OCI-LY3 (cell line): Measurements from ENCODE around the gene HEXB.

Experiments used
- H2AFZ ChIP-seq: fragments of 200-600, 300-600 bp; shearing (Covaris generic); 2 replicates; pipeline ENCODE4 v1.6.0; 2014; ENCODE audit warnings: antibody characterized with exemption, low read depth, low read length
- H3K27ac ChIP-seq: fragments of 200-600, 300-600 bp; sonication (generic); 2 replicates; pipeline ENCODE4 v1.5.1; 2014; ENCODE audit warnings: mild to moderate bottlenecking, low read length, moderate library complexity, mixed read lengths
- H3K27me3 ChIP-seq: fragments of 200-600, 300-600 bp; sonication (generic); 2 replicates; pipeline ENCODE4 v1.6.1; 2014; ENCODE audit warnings: low read depth, low read length, mixed read lengths
- H3K36me3 ChIP-seq: fragments of 200-600, 300-600 bp; sonication (generic); replicated peaks from 2 replicates; pipeline ENCODE3; 2014; ENCODE audit warnings: low read depth, low read length, mixed read lengths
- H3K4me1 ChIP-seq: fragments of 300-600, 200-600 bp; sonication (generic); 2 replicates; pipeline ENCODE4 v1.6.1; 2014; ENCODE audit warnings: low read length, mixed read lengths
- H3K4me2 ChIP-seq: fragments of 200-600, 300-600 bp; sonication (generic); 2 replicates; pipeline ENCODE4 v1.6.1; 2014; ENCODE audit warnings: low read length, mixed read lengths
- H3K4me3 ChIP-seq: fragments of 300-600, 200-600 bp; sonication (generic); 2 replicates; pipeline ENCODE4 v1.5.1; 2014; ENCODE audit warnings: antibody characterized with exemption, mild to moderate bottlenecking, low read length, moderate library complexity
- H3K79me2 ChIP-seq: fragments of 300-600, 200-600 bp; shearing (Covaris generic); 2 replicates; pipeline ENCODE4 v1.6.1; 2014; ENCODE audit warnings: mild to moderate bottlenecking, low read length, mixed read lengths
- H3K9ac ChIP-seq: fragments of 300-600, 200-600 bp; shearing (Covaris generic); 2 replicates; pipeline ENCODE4 v1.6.0; 2014; ENCODE audit warnings: mild to moderate bottlenecking, low read length, moderate library complexity
- H3K9me3 ChIP-seq: fragments of 200-600, 300-600 bp; shearing (Covaris generic); 2 replicates; pipeline ENCODE4 v1.6.1; 2014; ENCODE audit warnings: low read length, mixed read lengths; ENCODE audit not compliant: insufficient read depth
- H4K20me1 ChIP-seq: fragments of 200-600, 300-600 bp; sonication (generic); 2 replicates; pipeline ENCODE4 v1.6.1; 2016; ENCODE audit warnings: low read length, mixed read lengths; ENCODE audit not compliant: insufficient read depth
- CTCF ChIP-seq: fragments of 200-600, 300-600 bp; sonication (generic); IDR thresholded peaks from 2 replicates; pipeline ENCODE4 v1.5.1; 2014; ENCODE audit warnings: antibody characterized with exemption, low read length, low read depth
- EZH2phosphoT487 ChIP-seq: fragments of 200-600 bp; shearing (Covaris generic); IDR thresholded peaks from 2 replicates; pipeline ENCODE4 v1.6.1; 2018; ENCODE audit warnings: antibody characterized with exemption, mixed run types, low read depth

The HEXB gene

GRCh38 chr5:74640954-74641734, 43.9 kb upstream of the HEXB start:
- TF ChIP-seq CTCF (no peak), EZH2phosphoT487 (no peak)
- Histone ChIP-seq H3K79me2 (no peaks in the 10 kb centered on the region), H3K27ac (no peak overlapping the region), H3K4me3 (peak overlapping the region; percentile 92), H3K4me2 (peak overlapping the region; percentile 98), H3K9ac (peak overlapping the region; percentile 44; the same call in 1 of the 2 replicates), H2AFZ (peak overlapping the region; percentile 48; the same call in 1 of the 2 replicates), H3K27me3 (peaks cover 35% of the 10 kb centered on the region), H3K9me3 (no peaks in the 10 kb centered on the region), H4K20me1 (peaks cover 11% of the 10 kb centered on the region; the same call in 1 of the 2 replicates), H3K4me1 (peaks cover 17% of the 10 kb centered on the region), H3K36me3 (no peaks in the 10 kb centered on the region)

GRCh38 chr5:74641735-74642542, 43.1 kb upstream of the HEXB start:
- TF ChIP-seq EZH2phosphoT487 (no peak), CTCF (peak; percentile 59)
- Histone ChIP-seq H3K9me3 (no peaks in the 10 kb centered on the region), H3K4me2 (peak overlapping the region; percentile 98), H3K79me2 (no peaks in the 10 kb centered on the region), H3K4me1 (peaks cover 17% of the 10 kb centered on the region), H3K27me3 (peaks cover 35% of the 10 kb centered on the region), H3K4me3 (peak overlapping the region; percentile 92), H3K9ac (peak overlapping the region; percentile 44; the same call in 1 of the 2 replicates), H2AFZ (0 out of 2 replicates have a peak overlapping the region, but pooled peaks have one; percentile 30), H4K20me1 (peaks cover 11% of the 10 kb centered on the region; the same call in 1 of the 2 replicates), H3K36me3 (no peaks in the 10 kb centered on the region), H3K27ac (no peak overlapping the region)

- Histone ChIP-seq H3K36me3 (no peaks in the 10 kb centered on the region), H4K20me1 (peaks cover 11% of the 10 kb centered on the region; the same call in 1 of the 2 replicates), H3K79me2 (no peaks in the 10 kb centered on the region), H3K9me3 (no peaks in the 10 kb centered on the region), H3K27me3 (peaks cover 35% of the 10 kb centered on the region), H3K4me2 (peak overlapping the region; percentile 98), H2AFZ (no peak overlapping the region), H3K4me1 (peaks cover 17% of the 10 kb centered on the region), H3K27ac (no peak overlapping the region), H3K9ac (no peak overlapping the region), H3K4me3 (no peak overlapping the region)
- no peak for TF ChIP-seq CTCF
- TF ChIP-seq EZH2phosphoT487 = no peak
Measured at GRCh38 chr5:74642543-74642863, 42.5 kb upstream of the HEXB start.

- no peaks in the 10 kb centered on the region for H3K9me3 ChIP-seq
- H4K20me1 ChIP-seq = peaks cover 8% of the 10 kb centered on the region; the same call in 1 of the 2 replicates
- no peaks in the 10 kb centered on the region for H3K36me3 ChIP-seq
- no peak overlapping the region for H3K27ac ChIP-seq
- no peak overlapping the region for H3K4me2 ChIP-seq
- H3K79me2 ChIP-seq = no peaks in the 10 kb centered on the region
- peaks cover 30% of the 10 kb centered on the region for H3K27me3 ChIP-seq
- H3K9ac ChIP-seq = no peak overlapping the region
- no peak overlapping the region for H2AFZ ChIP-seq
- peaks cover 17% of the 10 kb centered on the region for H3K4me1 ChIP-seq
- no peak for TF ChIP-seq EZH2phosphoT487
- TF ChIP-seq CTCF = no peak
- H3K4me3 ChIP-seq = no peak overlapping the region
Measured at GRCh38 chr5:74643111-74643562, 41.9 kb upstream of the HEXB start.
